H1 (cell line): ENCODE results near the gene HS2ST1. TPM values are rescaled to one million over a fixed set of nuclear protein-coding genes. Genes with fewer than 3 reads are reported as not detected.

ENCODE experiments used
- CTCF ChIA-PET: fragments of 300-600 bp; sonication (Branson Sonifier 250); formaldehyde crosslinking; loops from one replicate; lab custom pipeline; 2021; ENCODE audit not compliant: partially characterized antibody; lab: Charles Lee
- POLR2A ChIA-PET: fragments of 300-600 bp; sonication (Branson Sonifier 250); formaldehyde crosslinking; loops from one replicate; lab custom pipeline; 2021; ENCODE audit warnings: inconsistent platforms; ENCODE audit not compliant: partially characterized antibody; lab: Charles Lee
- DNase-seq, 2 experiments: peaks; one replicate each; pipeline versions ENCODE4 v3.0.0 to v3.0.0-alpha.2; 2010 to 2022; ENCODE audit warnings: low spot score in 2 of 2, low read depth in 1 of 2, mixed read lengths in 1 of 2
- FAIRE-seq: peaks from 2 replicates; lab custom pipeline; 2011; peaks lifted over from hg19 to GRCh38; lab: Jason Lieb, UNC
- H2AFZ ChIP-seq: 2 replicates; pipeline ENCODE4 v1.8.1; 2012; ENCODE audit warnings: low read length, inconsistent platforms
- H2AK5ac ChIP-seq: 2 replicates; pipeline ENCODE4 v1.6.1; 2013; ENCODE audit warnings: low read depth, low read length
- H2BK120ac ChIP-seq: replicated peaks from 2 replicates; pipeline ENCODE3; 2013; ENCODE audit warnings: low read depth, low read length, inconsistent platforms
- H2BK12ac ChIP-seq: 2 replicates; pipeline ENCODE4 v1.6.1; 2013; ENCODE audit warnings: low read depth, low read length
- H2BK15ac ChIP-seq: 2 replicates; pipeline ENCODE4 v1.6.1; 2013; ENCODE audit warnings: low read length
- H2BK20ac ChIP-seq: 2 replicates; pipeline ENCODE4 v1.6.1; 2013; ENCODE audit warnings: low read length
- H2BK5ac ChIP-seq: 2 replicates; pipeline ENCODE4 v1.6.1; 2013; ENCODE audit warnings: low read depth, low read length
- H3K14ac ChIP-seq: 2 replicates; pipeline ENCODE4 v1.6.1; 2013; ENCODE audit warnings: inconsistent platforms; ENCODE audit not compliant: insufficient read length
- H3K18ac ChIP-seq: 2 replicates; pipeline ENCODE4 v1.6.1; 2013; ENCODE audit warnings: low read length; ENCODE audit errors: extremely low read depth
- H3K23ac ChIP-seq: 2 replicates; pipeline ENCODE4 v1.6.1; 2013; ENCODE audit warnings: inconsistent platforms; ENCODE audit not compliant: insufficient read length
- H3K23me2 ChIP-seq: 2 replicates; pipeline ENCODE4 v1.6.1; 2013; ENCODE audit warnings: low read depth, low read length
- H3K27ac ChIP-seq: 2 replicates; pipeline ENCODE4 v1.6.1; 2011; ENCODE audit warnings: low read depth, low read length, inconsistent platforms
- H3K27me3 ChIP-seq, 4 experiments: replicated peaks in 1 of 4; 1 replicate in 1 of 4; 2 replicates in 3 of 4; pipeline versions ENCODE4 v1.6.1 to v1.8.1; 2011 to 2013; ENCODE audit warnings: low read length in 3 of 4, mild to moderate bottlenecking in 3 of 4, inconsistent platforms in 2 of 4, mixed read lengths in 2 of 4, moderate library complexity in 1 of 4; ENCODE audit not compliant: control insufficient read depth in 3 of 4, insufficient read depth in 3 of 4; ENCODE audit errors: extremely low read depth in 1 of 4
- H3K36me3 ChIP-seq, 4 experiments: 2 replicates each; pipeline versions ENCODE4 v1.6.1 to v1.8.1; 2011 to 2013; ENCODE audit warnings: mild to moderate bottlenecking in 4 of 4, low read length in 3 of 4, moderate library complexity in 2 of 4, control low read depth in 1 of 4, inconsistent platforms in 1 of 4; ENCODE audit not compliant: insufficient read depth in 4 of 4, control insufficient read depth in 2 of 4
- H3K4ac ChIP-seq: replicated peaks from 2 replicates; pipeline ENCODE3; 2013; ENCODE audit warnings: low read length, low read depth, mixed read lengths, inconsistent platforms; ENCODE audit not compliant: insufficient read length
- H3K4me1 ChIP-seq, 4 experiments: replicated peaks in 1 of 4; 1 replicate in 1 of 4; 2 replicates in 3 of 4; pipeline versions ENCODE4 v1.6.1 to v1.8.1; 2011 to 2013; ENCODE audit warnings: low read length in 3 of 4, inconsistent platforms in 2 of 4, mixed read lengths in 1 of 4; ENCODE audit not compliant: insufficient read depth in 4 of 4, control insufficient read depth in 3 of 4
- H3K4me2 ChIP-seq, 2 experiments: 2 replicates each; pipeline versions ENCODE4 v1.6.1 to v1.8.1; 2011 to 2013; ENCODE audit warnings: low read depth in 2 of 2, low read length in 2 of 2, control low read depth in 1 of 2, inconsistent platforms in 1 of 2, mild to moderate bottlenecking in 1 of 2; ENCODE audit not compliant: insufficient read depth in 1 of 2
- H3K4me3 ChIP-seq, 4 experiments: fragments of 200-600, 300-600 bp in 1 of 4; sonication (generic), shearing (Covaris generic), sonication (Bioruptor Twin) in 1 of 4; 2 replicates each; pipeline versions ENCODE4 v1.5.1 to v1.8.1; 2011 to 2016; ENCODE audit warnings: low read length in 4 of 4, low read depth in 3 of 4, control low read depth in 2 of 4, inconsistent platforms in 2 of 4, mild to moderate bottlenecking in 2 of 4, mixed read lengths in 1 of 4, moderate library complexity in 1 of 4; ENCODE audit not compliant: insufficient read depth in 2 of 4; ENCODE audit errors: extremely low read depth in 1 of 4
- H3K56ac ChIP-seq: replicated peaks from 2 replicates; pipeline ENCODE3; 2013; ENCODE audit warnings: low read depth, mild to moderate bottlenecking, mixed read lengths, low read length, inconsistent platforms; ENCODE audit not compliant: insufficient read length
- H3K79me1 ChIP-seq: 2 replicates; pipeline ENCODE4 v1.6.1; 2013; ENCODE audit warnings: low read depth, low read length, control low read depth
- H3K79me2 ChIP-seq, 2 experiments: 2 replicates each; pipeline versions ENCODE4 v1.6.1 to v1.8.1; 2012 to 2013; ENCODE audit warnings: low read length in 2 of 2, mild to moderate bottlenecking in 2 of 2, inconsistent platforms in 1 of 2; ENCODE audit not compliant: insufficient read depth in 2 of 2, control insufficient read depth in 1 of 2
- H3K9ac ChIP-seq, 4 experiments: replicated peaks in 1 of 4; 1 replicate in 1 of 4; 2 replicates in 3 of 4; pipeline versions ENCODE4 v1.6.1 to v1.8.1; 2011 to 2013; ENCODE audit warnings: low read depth in 3 of 4, low read length in 3 of 4, control low read depth in 2 of 4, mild to moderate bottlenecking in 2 of 4, moderate library complexity in 2 of 4, inconsistent platforms in 1 of 4; ENCODE audit errors: extremely low read depth in 1 of 4
- H3K9me3 ChIP-seq, 2 experiments: 2 replicates each; pipeline versions ENCODE4 v1.6.1 to v1.8.1; 2012 to 2013; ENCODE audit warnings: mild to moderate bottlenecking in 2 of 2, moderate library complexity in 2 of 2, control low read depth in 1 of 2, inconsistent platforms in 1 of 2, low read depth in 1 of 2, low read length in 1 of 2, mixed read lengths in 1 of 2; ENCODE audit not compliant: insufficient read depth in 2 of 2
- H4K20me1 ChIP-seq, 2 experiments: replicated peaks in 1 of 2; 2 replicates each; pipeline versions ENCODE3 to v1.8.1; 2011 to 2013; ENCODE audit warnings: inconsistent platforms in 2 of 2, low read length in 2 of 2, mild to moderate bottlenecking in 1 of 2; ENCODE audit not compliant: insufficient read depth in 2 of 2, control insufficient read depth in 1 of 2
- H4K5ac ChIP-seq: 2 replicates; pipeline ENCODE4 v1.6.1; 2013; ENCODE audit warnings: low read length, low read depth, mixed read lengths, inconsistent platforms; ENCODE audit not compliant: insufficient read length
- H4K8ac ChIP-seq: 2 replicates; pipeline ENCODE4 v1.8.0; 2013; ENCODE audit warnings: mild to moderate bottlenecking, moderate library complexity, low read length, inconsistent platforms; ENCODE audit not compliant: insufficient read depth; ENCODE audit errors: extremely low read depth
- H4K91ac ChIP-seq: replicated peaks from 2 replicates; pipeline ENCODE3; 2013; ENCODE audit warnings: low read length, mixed read lengths, inconsistent platforms; ENCODE audit not compliant: insufficient read length
- POLR2AphosphoS5 ChIP-seq: IDR thresholded peaks from 2 replicates; pipeline ENCODE4 v1.6.1; 2011; ENCODE audit warnings: low read depth, low read length
- YY1 ChIP-seq: IDR thresholded peaks from 2 replicates; pipeline ENCODE4 v1.6.1; 2011; ENCODE audit warnings: low read depth, mild to moderate bottlenecking, low read length
- polyA plus RNA-seq, 7 experiments: library from polyadenylated mRNA; depleted of rRNA in 3 of 7; stranded (reverse) in 5 of 7; unstranded in 2 of 7; fragments of >200 nt in 5 of 7; fragments of 200-250 nt in 2 of 7; gene quantifications; 1 replicate in 5 of 7; 2 replicates in 1 of 7; 4 replicates in 1 of 7; pipeline versions ENCODE4 v1.2.1 to v1.2.3, GENCODE V29; 2011 to 2013; ENCODE audit warnings: missing spikeins in 2 of 7, mixed read lengths in 2 of 7
- total RNA-seq: library from RNA; stranded (reverse); fragmentation: NEBNext Ultra II Directional; extraction: Animal tissue kit (Norgen Biotek cat#: 25700); gene quantifications from 2 replicates; pipeline ENCODE4 v1.2.1, GENCODE V29; 2021

The HS2ST1 gene
- total and polyA plus RNA-seq, 2 of the 8 experiments (the other 6 are each of a cell fraction or from before 2014, with no cell fraction given) = 5.2 to 28.3 TPM

DNA sequence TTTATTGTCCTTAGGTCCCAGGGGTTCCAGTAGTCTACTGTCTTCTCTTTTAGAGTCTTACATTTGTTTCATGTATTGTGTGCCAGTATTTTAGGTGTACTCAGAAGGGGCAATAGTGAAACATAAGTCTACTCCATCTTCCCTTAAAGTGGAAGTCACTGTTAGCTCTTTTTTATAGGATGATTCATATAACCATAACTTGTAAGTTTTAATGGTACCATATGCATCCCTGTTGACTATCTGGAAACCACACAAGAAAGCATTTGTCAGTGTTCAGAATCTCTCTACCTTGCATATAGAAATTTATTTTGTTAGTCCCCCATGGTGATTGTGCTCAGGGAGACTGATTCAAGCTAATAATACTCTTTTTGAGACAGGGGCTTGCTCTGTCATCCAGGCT lies 149.9 kb downstream of the HS2ST1 start:
- H3K27me3 ChIP-seq = no peaks in the 10 kb centered on the region
- no peak overlapping the region for H3K23ac ChIP-seq
- no peak overlapping the region for H4K8ac ChIP-seq
- H3K18ac ChIP-seq = no peak overlapping the region
- no peak overlapping the region for H2BK12ac ChIP-seq
- POLR2A ChIA-PET = no interaction called here
- H3K27ac ChIP-seq = no peak overlapping the region
- no peak overlapping the region for H3K4me3 ChIP-seq
- H2AK5ac ChIP-seq = no peak overlapping the region
- CTCF ChIA-PET = interaction anchor here (0.7 to 1.8 kb wide), 3 partner anchors 19 to 950 kb away, joined by 3 to 8 read pairs (median 5); no protein-coding TSS in a partner anchor
- no peaks in the 10 kb centered on the region for H3K4me1 ChIP-seq
- no peak overlapping the region for H3K56ac ChIP-seq
- H3K14ac ChIP-seq = no peak overlapping the region
- H3K23me2 ChIP-seq = no peaks in the 10 kb centered on the region
- H4K91ac ChIP-seq = no peak overlapping the region
- H2BK20ac ChIP-seq = no peak overlapping the region
- H2BK15ac ChIP-seq = no peak overlapping the region
- peaks cover 0 to 67% of the 10 kb centered on the region in 2 experiments; a peak in 2 of 4 replicates for H3K79me2 ChIP-seq
- peaks cover 0 to 4% of the 10 kb centered on the region in 2 experiments for H4K20me1 ChIP-seq
- H3K4ac ChIP-seq = no peak overlapping the region
- TF ChIP-seq POLR2AphosphoS5 (no peak), YY1 (no peak)
- FAIRE-seq (no peak), DNase-seq (no peak)
- H2AFZ ChIP-seq = no peak overlapping the region
- peaks cover 2% of the 10 kb centered on the region; the same call in 1 of the 2 replicates for H3K79me1 ChIP-seq
- no peaks in the 10 kb centered on the region for H3K36me3 ChIP-seq
- no peak overlapping the region for H3K9ac ChIP-seq
- H3K4me2 ChIP-seq = no peak overlapping the region
- peaks cover 0 to 4% of the 10 kb centered on the region in 2 experiments; a peak in 1 of 4 replicates for H3K9me3 ChIP-seq
- no peak overlapping the region for H2BK5ac ChIP-seq
- H4K5ac ChIP-seq = no peak overlapping the region
- H2BK120ac ChIP-seq = no peak overlapping the region
